Hepatocyte (in vitro differentiated cells): ENCODE data around the gene OGDHL.

Experiments
- EZH2 ChIP-seq: fragments of 200-600 bp; sonication (generic); IDR thresholded peaks from 2 replicates; pipeline ENCODE4 v1.6.1; 2016; ENCODE audit warnings: antibody characterized with exemption, mild to moderate bottlenecking, borderline replicate concordance
- EZH2phosphoT487 ChIP-seq: fragments of 200-600 bp; sonication (generic); IDR thresholded peaks from one replicate; pipeline ENCODE4 v1.6.1; 2018; ENCODE audit warnings: antibody characterized with exemption, mild to moderate bottlenecking, low read depth, moderate library complexity; ENCODE audit not compliant: unreplicated experiment, severe bottlenecking
- TF ChIP-seq, protein P1 (sequence below): fragments of 200-600 bp; sonication (generic); IDR thresholded peaks from 2 replicates; pipeline ENCODE4 v1.5.1; 2016; ENCODE audit warnings: antibody characterized with exemption, mild to moderate bottlenecking; ENCODE audit not compliant: poor library complexity

GRCh38 chr10:49690698-49691356 is 71.3 kb downstream of the OGDHL start:
- TF ChIP-seq, protein P1, sequence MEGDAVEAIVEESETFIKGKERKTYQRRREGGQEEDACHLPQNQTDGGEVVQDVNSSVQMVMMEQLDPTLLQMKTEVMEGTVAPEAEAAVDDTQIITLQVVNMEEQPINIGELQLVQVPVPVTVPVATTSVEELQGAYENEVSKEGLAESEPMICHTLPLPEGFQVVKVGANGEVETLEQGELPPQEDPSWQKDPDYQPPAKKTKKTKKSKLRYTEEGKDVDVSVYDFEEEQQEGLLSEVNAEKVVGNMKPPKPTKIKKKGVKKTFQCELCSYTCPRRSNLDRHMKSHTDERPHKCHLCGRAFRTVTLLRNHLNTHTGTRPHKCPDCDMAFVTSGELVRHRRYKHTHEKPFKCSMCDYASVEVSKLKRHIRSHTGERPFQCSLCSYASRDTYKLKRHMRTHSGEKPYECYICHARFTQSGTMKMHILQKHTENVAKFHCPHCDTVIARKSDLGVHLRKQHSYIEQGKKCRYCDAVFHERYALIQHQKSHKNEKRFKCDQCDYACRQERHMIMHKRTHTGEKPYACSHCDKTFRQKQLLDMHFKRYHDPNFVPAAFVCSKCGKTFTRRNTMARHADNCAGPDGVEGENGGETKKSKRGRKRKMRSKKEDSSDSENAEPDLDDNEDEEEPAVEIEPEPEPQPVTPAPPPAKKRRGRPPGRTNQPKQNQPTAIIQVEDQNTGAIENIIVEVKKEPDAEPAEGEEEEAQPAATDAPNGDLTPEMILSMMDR = no peak
- no peak for TF ChIP-seq EZH2
- no peak for TF ChIP-seq EZH2phosphoT487
